HepG2 (cell line): Measurements from ENCODE around the gene RARS2. TPM values are rescaled to one million over a fixed set of nuclear protein-coding genes. Genes with fewer than 3 reads are reported as not detected.

Experiments
- CENPX ChIP-seq: sonication (generic); formaldehyde crosslinking; IDR thresholded peaks from 2 replicates; pipeline ENCODE4 v1.9.0; 2021; ENCODE audit warnings: mild to moderate bottlenecking, missing genetic modification reagents, moderate library complexity
- EHMT2 ChIP-seq: fragments of 200-600 bp; sonication (generic); IDR thresholded peaks from 2 replicates; pipeline ENCODE4 v1.7.0; 2017; ENCODE audit warnings: antibody characterized with exemption, low read depth, low read length, borderline replicate concordance
- ETV5 ChIP-seq: IDR thresholded peaks from 2 replicates; pipeline ENCODE4 v1.6.1; 2018; ENCODE audit warnings: missing biosample characterization, missing genetic modification reagents, inconsistent platforms, borderline replicate concordance
- GATAD2A ChIP-seq: IDR thresholded peaks from 2 replicates; pipeline ENCODE4 v1.6.1; 2016
- JUND ChIP-seq: sonication (generic); formaldehyde crosslinking; IDR thresholded peaks from 2 replicates; pipeline ENCODE4 v1.8.0; 2022; ENCODE audit warnings: mild to moderate bottlenecking, missing genetic modification reagents
- KDM3A ChIP-seq: IDR thresholded peaks from 2 replicates; pipeline ENCODE4 v1.6.1; 2018; ENCODE audit warnings: low read depth, missing compliant biosample characterization
- KDM5A ChIP-seq: fragments of 200-600 bp; sonication (generic); IDR thresholded peaks from 2 replicates; pipeline ENCODE4 v1.7.0; 2018; ENCODE audit warnings: antibody characterized with exemption, mild to moderate bottlenecking, low read length, borderline replicate concordance
- NAIF1 ChIP-seq: sonication (generic); formaldehyde crosslinking; IDR thresholded peaks from 2 replicates; pipeline ENCODE4 v1.5.0; 2020; ENCODE audit warnings: mild to moderate bottlenecking, missing genetic modification reagents, borderline replicate concordance
- REPIN1 ChIP-seq: sonication (generic); formaldehyde crosslinking; IDR thresholded peaks from 2 replicates; pipeline ENCODE4 v1.8.0; 2022; ENCODE audit warnings: missing genetic modification reagents, low read depth, mild to moderate bottlenecking, borderline replicate concordance
- RFXANK ChIP-seq: IDR thresholded peaks from 2 replicates; pipeline ENCODE4 v1.6.1; 2016
- SRSF1 ChIP-seq: fragments of 200-400 bp; formaldehyde crosslinking; optimal IDR thresholded peaks from 2 replicates; pipeline ENCODE3; 2017; ENCODE audit warnings: mild to moderate bottlenecking, low read depth, low read length, moderate library complexity
- TEAD2 ChIP-seq: sonication (generic); formaldehyde crosslinking; IDR thresholded peaks from 2 replicates; pipeline ENCODE4 v1.9.0; 2021; ENCODE audit warnings: missing genetic modification reagents
- U2AF1 ChIP-seq: fragments of 200-400 bp; formaldehyde crosslinking; optimal IDR thresholded peaks from 2 replicates; pipeline ENCODE3; 2017; ENCODE audit warnings: mild to moderate bottlenecking, low read depth, low read length
- ZC3H13 ChIP-seq: sonication (generic); formaldehyde crosslinking; IDR thresholded peaks from 2 replicates; pipeline ENCODE4 v1.8.1; 2023; ENCODE audit warnings: mild to moderate bottlenecking, missing genetic modification reagents, moderate library complexity
- ZFX ChIP-seq: sonication (generic); formaldehyde crosslinking; IDR thresholded peaks from 2 replicates; pipeline ENCODE4 v1.4.0; 2020; ENCODE audit warnings: mild to moderate bottlenecking, low read depth, missing genetic modification reagents, moderate library complexity
- ZNF292 ChIP-seq: sonication (generic); formaldehyde crosslinking; IDR thresholded peaks from 2 replicates; pipeline ENCODE4 v1.8.1; 2022; ENCODE audit warnings: mild to moderate bottlenecking, low read depth, missing genetic modification reagents, borderline replicate concordance
- ZNF383 ChIP-seq: sonication (generic); formaldehyde crosslinking; IDR thresholded peaks from 2 replicates; pipeline ENCODE4 v1.4.0; 2020; ENCODE audit warnings: missing genetic modification reagents, mild to moderate bottlenecking, borderline replicate concordance
- polyA plus RNA-seq, 8 experiments: library from polyadenylated mRNA; depleted of rRNA in 3 of 8; stranded (reverse) in 7 of 8; unstranded in 1 of 8; fragments of >200 nt; fragmentation: Illumina TruSeq in 4 of 8; extraction: Trizol in 4 of 8; gene quantifications; 2 replicates each; pipeline versions ENCODE4 v1.2.1 to v1.2.3, GENCODE V29; 2011 to 2016; ENCODE audit warnings: low read depth in 4 of 8, missing spikeins in 1 of 8, mixed read lengths in 1 of 8; ENCODE audit not compliant: insufficient read depth in 1 of 8
- total RNA-seq, 5 experiments: library from RNA; depleted of rRNA; stranded (reverse); fragments of >200 nt; fragmentation: Illumina TruSeq; extraction: Trizol; gene quantifications; 2 replicates each; pipeline ENCODE4 v1.2.3, GENCODE V29; 2016; ENCODE audit warnings: low read depth in 1 of 5
- TF ChIP-seq, protein P1 (sequence below): IDR thresholded peaks from 2 replicates; pipeline ENCODE4 v1.6.1; 2016
- TF ChIP-seq, protein P2 (sequence below): sonication (generic); formaldehyde crosslinking; IDR thresholded peaks from 2 replicates; pipeline ENCODE4 v1.4.0; 2020; ENCODE audit warnings: mild to moderate bottlenecking, low read depth, missing genetic modification reagents
- TF ChIP-seq, protein P3 (sequence below): sonication (generic); formaldehyde crosslinking; conservative IDR thresholded peaks from 2 replicates; pipeline ENCODE4 v1.8.1; 2023; ENCODE audit warnings: missing genetic modification reagents
- TF ChIP-seq, protein P4 (sequence below): IDR thresholded peaks from 2 replicates; pipeline ENCODE4 v1.6.1; 2016
- TF ChIP-seq, protein P5 (sequence below): sonication (generic); formaldehyde crosslinking; IDR thresholded peaks from 2 replicates; pipeline ENCODE4 v1.5.0; 2020; ENCODE audit warnings: missing genetic modification reagents
- TF ChIP-seq, protein P6 (sequence below): IDR thresholded peaks from 2 replicates; pipeline ENCODE4 v1.6.1; 2016; ENCODE audit warnings: missing biosample characterization, missing genetic modification reagents, low read depth

The RARS2 gene
- total and polyA plus RNA-seq, 2 of the 13 experiments (the other 11 are each of a cell fraction or from before 2014, with no cell fraction given): 23.4 to 80.1 TPM

DNA sequence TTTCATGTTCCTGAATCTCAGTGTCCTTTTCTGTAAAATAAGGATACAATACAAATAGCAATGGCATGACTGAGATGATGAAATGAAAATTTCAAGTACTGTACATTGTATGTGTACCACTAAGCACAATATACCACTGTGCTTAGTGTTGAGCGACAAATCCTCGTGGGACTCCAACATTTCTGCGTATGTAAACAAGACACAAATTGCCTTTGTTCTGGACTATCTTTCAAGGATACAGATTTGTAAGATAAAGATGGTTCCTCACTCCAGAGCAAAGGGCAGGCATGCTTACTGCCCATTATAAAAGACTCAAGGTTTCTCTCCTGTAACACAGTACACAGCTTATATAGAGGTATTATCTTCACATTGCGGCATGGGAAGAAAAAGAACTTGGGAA, 6.0 kb downstream of the RARS2 start (continued):
- TF ChIP-seq, protein P1, sequence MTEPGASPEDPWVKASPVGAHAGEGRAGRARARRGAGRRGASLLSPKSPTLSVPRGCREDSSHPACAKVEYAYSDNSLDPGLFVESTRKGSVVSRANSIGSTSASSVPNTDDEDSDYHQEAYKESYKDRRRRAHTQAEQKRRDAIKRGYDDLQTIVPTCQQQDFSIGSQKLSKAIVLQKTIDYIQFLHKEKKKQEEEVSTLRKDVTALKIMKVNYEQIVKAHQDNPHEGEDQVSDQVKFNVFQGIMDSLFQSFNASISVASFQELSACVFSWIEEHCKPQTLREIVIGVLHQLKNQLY (CRISPR knock-in tag): peak; percentile 61; the same call in 1 of the 2 replicates
- TF ChIP-seq EHMT2 (0 out of 2 replicates have a peak, but pooled peaks have one; percentile 56), NAIF1 (CRISPR knock-in tag) (no peak), CENPX (CRISPR knock-in tag) (no peak), U2AF1 (no peak), REPIN1 (CRISPR knock-in tag) (no peak; the same call in 1 of the 2 replicates), ZC3H13 (CRISPR knock-in tag) (no peak), ZNF292 (CRISPR knock-in tag) (no peak), GATAD2A (peak; percentile 96), KDM3A (CRISPR knock-in tag) (peak; percentile 44; the same call in 1 of the 2 replicates), ETV5 (CRISPR knock-in tag) (peak; percentile 32; the same call in 1 of the 2 replicates), KDM5A (no peak), SRSF1 (no peak), JUND (CRISPR knock-in tag) (no peak), ZFX (CRISPR knock-in tag) (no peak), RFXANK (no peak), ZNF383 (no peak), TEAD2 (no peak)
- TF ChIP-seq, protein P2, sequence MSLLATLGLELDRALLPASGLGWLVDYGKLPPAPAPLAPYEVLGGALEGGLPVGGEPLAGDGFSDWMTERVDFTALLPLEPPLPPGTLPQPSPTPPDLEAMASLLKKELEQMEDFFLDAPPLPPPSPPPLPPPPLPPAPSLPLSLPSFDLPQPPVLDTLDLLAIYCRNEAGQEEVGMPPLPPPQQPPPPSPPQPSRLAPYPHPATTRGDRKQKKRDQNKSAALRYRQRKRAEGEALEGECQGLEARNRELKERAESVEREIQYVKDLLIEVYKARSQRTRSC (CRISPR knock-in tag): no peak
- TF ChIP-seq, protein P3, sequence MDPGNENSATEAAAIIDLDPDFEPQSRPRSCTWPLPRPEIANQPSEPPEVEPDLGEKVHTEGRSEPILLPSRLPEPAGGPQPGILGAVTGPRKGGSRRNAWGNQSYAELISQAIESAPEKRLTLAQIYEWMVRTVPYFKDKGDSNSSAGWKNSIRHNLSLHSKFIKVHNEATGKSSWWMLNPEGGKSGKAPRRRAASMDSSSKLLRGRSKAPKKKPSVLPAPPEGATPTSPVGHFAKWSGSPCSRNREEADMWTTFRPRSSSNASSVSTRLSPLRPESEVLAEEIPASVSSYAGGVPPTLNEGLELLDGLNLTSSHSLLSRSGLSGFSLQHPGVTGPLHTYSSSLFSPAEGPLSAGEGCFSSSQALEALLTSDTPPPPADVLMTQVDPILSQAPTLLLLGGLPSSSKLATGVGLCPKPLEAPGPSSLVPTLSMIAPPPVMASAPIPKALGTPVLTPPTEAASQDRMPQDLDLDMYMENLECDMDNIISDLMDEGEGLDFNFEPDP: no peak
- TF ChIP-seq, protein P4, sequence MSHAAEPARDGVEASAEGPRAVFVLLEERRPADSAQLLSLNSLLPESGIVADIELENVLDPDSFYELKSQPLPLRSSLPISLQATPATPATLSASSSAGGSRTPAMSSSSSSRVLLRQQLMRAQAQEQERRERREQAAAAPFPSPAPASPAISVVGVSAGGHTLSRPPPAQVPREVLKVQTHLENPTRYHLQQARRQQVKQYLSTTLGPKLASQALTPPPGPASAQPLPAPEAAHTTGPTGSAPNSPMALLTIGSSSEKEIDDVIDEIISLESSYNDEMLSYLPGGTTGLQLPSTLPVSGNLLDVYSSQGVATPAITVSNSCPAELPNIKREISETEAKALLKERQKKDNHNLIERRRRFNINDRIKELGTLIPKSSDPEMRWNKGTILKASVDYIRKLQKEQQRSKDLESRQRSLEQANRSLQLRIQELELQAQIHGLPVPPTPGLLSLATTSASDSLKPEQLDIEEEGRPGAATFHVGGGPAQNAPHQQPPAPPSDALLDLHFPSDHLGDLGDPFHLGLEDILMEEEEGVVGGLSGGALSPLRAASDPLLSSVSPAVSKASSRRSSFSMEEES (CRISPR knock-in tag): peak; percentile 82
- TF ChIP-seq, protein P5, sequence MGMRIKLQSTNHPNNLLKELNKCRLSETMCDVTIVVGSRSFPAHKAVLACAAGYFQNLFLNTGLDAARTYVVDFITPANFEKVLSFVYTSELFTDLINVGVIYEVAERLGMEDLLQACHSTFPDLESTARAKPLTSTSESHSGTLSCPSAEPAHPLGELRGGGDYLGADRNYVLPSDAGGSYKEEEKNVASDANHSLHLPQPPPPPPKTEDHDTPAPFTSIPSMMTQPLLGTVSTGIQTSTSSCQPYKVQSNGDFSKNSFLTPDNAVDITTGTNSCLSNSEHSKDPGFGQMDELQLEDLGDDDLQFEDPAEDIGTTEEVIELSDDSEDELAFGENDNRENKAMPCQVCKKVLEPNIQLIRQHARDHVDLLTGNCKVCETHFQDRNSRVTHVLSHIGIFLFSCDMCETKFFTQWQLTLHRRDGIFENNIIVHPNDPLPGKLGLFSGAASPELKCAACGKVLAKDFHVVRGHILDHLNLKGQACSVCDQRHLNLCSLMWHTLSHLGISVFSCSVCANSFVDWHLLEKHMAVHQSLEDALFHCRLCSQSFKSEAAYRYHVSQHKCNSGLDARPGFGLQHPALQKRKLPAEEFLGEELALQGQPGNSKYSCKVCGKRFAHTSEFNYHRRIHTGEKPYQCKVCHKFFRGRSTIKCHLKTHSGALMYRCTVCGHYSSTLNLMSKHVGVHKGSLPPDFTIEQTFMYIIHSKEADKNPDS (CRISPR knock-in tag): no peak
- TF ChIP-seq, protein P6, sequence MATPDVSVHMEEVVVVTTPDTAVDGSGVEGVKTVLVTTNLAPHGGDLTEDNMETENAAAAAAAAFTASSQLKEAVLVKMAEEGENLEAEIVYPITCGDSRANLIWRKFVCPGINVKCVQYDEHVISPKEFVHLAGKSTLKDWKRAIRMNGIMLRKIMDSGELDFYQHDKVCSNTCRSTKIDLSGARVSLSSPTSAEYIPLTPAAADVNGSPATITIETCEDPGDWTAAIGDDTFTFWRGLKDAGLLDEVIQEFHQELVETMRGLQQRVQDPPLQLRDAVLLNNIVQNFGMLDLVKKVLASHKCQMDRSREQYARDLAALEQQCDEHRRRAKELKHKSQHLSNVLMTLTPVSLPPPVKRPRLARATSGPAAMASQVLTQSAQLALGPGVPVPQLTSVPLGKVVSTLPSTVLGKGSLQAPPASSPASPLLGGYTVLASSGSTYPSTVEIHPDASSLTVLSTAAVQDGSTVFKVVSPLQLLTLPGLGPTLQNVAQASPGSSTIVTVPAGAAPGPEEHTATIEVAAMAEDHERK (CRISPR knock-in tag): no peak
